ENCODE results near the gene FOXP2.

Gene FOXP2

GRCh38 chr7:114631249-114631822 lies 216.7 kb downstream of the FOXP2 start:
- POLR2A ChIA-PET = no interaction called here

GRCh38 chr7:114639451-114639850 lies 224.8 kb downstream of the FOXP2 start:
- TF ChIP-seq, protein P1, sequence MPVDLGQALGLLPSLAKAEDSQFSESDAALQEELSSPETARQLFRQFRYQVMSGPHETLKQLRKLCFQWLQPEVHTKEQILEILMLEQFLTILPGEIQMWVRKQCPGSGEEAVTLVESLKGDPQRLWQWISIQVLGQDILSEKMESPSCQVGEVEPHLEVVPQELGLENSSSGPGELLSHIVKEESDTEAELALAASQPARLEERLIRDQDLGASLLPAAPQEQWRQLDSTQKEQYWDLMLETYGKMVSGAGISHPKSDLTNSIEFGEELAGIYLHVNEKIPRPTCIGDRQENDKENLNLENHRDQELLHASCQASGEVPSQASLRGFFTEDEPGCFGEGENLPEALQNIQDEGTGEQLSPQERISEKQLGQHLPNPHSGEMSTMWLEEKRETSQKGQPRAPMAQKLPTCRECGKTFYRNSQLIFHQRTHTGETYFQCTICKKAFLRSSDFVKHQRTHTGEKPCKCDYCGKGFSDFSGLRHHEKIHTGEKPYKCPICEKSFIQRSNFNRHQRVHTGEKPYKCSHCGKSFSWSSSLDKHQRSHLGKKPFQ (tag by site-specific recombination; IDR thresholded peaks at IDR 0.05) = no peak
- TF ChIP-seq BCL11A (tag by site-specific recombination; IDR thresholded peaks at IDR 0.05; ENCODE audit: low read depth) (no peak), KLF10 (tag by site-specific recombination; IDR thresholded peaks at IDR 0.05) (no peak), KLF7 (tag by site-specific recombination; IDR thresholded peaks at IDR 0.05; ENCODE audit: borderline replicate concordance) (no peak), ZNF112 (tag by site-specific recombination; IDR thresholded peaks at IDR 0.05) (no peak), ZNF311 (tag by site-specific recombination; IDR thresholded peaks at IDR 0.05; ENCODE audit: borderline replicate concordance) (no peak), GLI2 (tag by site-specific recombination; IDR thresholded peaks at IDR 0.05; ENCODE audit: borderline replicate concordance, low read depth) (no peak), ZNF202 (tag by site-specific recombination; IDR thresholded peaks at IDR 0.05; ENCODE audit: borderline replicate concordance) (no peak), KLF8 (tag by site-specific recombination; IDR thresholded peaks at IDR 0.05) (no peak), ZNF707 (tag by site-specific recombination; IDR thresholded peaks at IDR 0.05) (no peak), IKZF3 (tag by site-specific recombination; IDR thresholded peaks at IDR 0.05) (no peak), ZNF248 (tag by site-specific recombination; IDR thresholded peaks at IDR 0.05) (no peak), ZNF830 (tag by site-specific recombination; IDR thresholded peaks at IDR 0.05; ENCODE audit: low read depth) (no peak), ZFP41 (tag by site-specific recombination; IDR thresholded peaks at IDR 0.05; ENCODE audit: borderline replicate concordance) (no peak), ZNF639 (tag by site-specific recombination; IDR thresholded peaks at IDR 0.05) (no peak), ZNF37A (tag by site-specific recombination; IDR thresholded peaks at IDR 0.05) (no peak), ZNF600 (tag by site-specific recombination; IDR thresholded peaks at IDR 0.05) (no peak), ZNF558 (tag by site-specific recombination; IDR thresholded peaks at IDR 0.05) (no peak)
- TF ChIP-seq, protein P2, sequence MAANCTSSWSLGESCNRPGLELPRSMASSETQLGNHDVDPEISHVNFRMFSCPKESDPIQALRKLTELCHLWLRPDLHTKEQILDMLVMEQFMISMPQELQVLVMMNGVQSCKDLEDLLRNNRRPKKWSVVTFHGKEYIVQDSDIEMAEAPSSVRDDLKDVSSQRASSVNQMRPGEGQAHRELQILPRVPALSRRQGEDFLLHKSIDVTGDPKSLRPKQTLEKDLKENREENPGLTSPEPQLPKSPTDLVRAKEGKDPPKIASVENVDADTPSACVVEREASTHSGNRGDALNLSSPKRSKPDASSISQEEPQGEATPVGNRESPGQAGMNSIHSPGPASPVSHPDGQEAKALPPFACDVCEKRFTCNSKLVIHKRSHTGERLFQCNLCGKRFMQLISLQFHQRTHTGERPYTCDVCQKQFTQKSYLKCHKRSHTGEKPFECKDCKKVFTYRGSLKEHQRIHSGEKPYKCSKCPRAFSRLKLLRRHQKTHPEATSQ (tag by site-specific recombination; IDR thresholded peaks at IDR 0.05) = no peak
- Histone ChIP-seq H3K4me1 (ENCODE audit: control insufficient read depth, insufficient read depth, low read length) (no peaks in the 10 kb centered on the region), H3K36me3 (ENCODE audit: control insufficient read depth in 2 of 2, insufficient read depth in 1 of 2, low read length in 2 of 2) (no peaks in the 10 kb centered on the region), H3K9me3 (ENCODE audit: control insufficient read depth, insufficient read depth, low read depth, low read length) (no peaks in the 10 kb centered on the region), H3K27ac (ENCODE audit: extremely low read depth, low read depth, low read length) (no peak overlapping the region), H3K4me3 (ENCODE audit: low read depth, low read length) (no peak overlapping the region)
- CTCF ChIA-PET = no interaction called here
- POLR2A ChIA-PET = no interaction called here

More at GRCh38 chr7:114631249-114631822, 216.7 kb downstream of the FOXP2 start:
- H3K36me3 ChIP-seq (ENCODE audit: control insufficient read depth in 2 of 2, insufficient read depth in 1 of 2, low read length in 2 of 2) = no peaks in the 10 kb centered on the region; a peak in 1 of 3 replicates
- no peak overlapping the region for H3K4me3 ChIP-seq (ENCODE audit: low read depth, low read length)
- peaks cover 6% of the 10 kb centered on the region; the same call in 1 of the 2 replicates for H3K4me1 ChIP-seq (ENCODE audit: control insufficient read depth, insufficient read depth, low read length)
- no peak for TF ChIP-seq ZNF624 (tag by site-specific recombination; IDR thresholded peaks at IDR 0.05)
- no peak for TF ChIP-seq ZNF423 (tag by site-specific recombination; IDR thresholded peaks at IDR 0.05)
- no peak for TF ChIP-seq ZNF138 (tag by site-specific recombination; IDR thresholded peaks at IDR 0.05; ENCODE audit: borderline replicate concordance)
- no peak for TF ChIP-seq ZNF747 (tag by site-specific recombination; IDR thresholded peaks at IDR 0.05)
- TF ChIP-seq ZNF610 (tag by site-specific recombination; IDR thresholded peaks at IDR 0.05; ENCODE audit: borderline replicate concordance) = no peak
- no peak for TF ChIP-seq KLF7 (tag by site-specific recombination; IDR thresholded peaks at IDR 0.05; ENCODE audit: borderline replicate concordance)
- no peak for TF ChIP-seq ELK4 (IDR thresholded peaks at IDR 0.05; ENCODE audit: borderline replicate concordance, low read depth, low read length)
- no peak for TF ChIP-seq ZNF155 (tag by site-specific recombination; IDR thresholded peaks at IDR 0.05)
- TF ChIP-seq ZNF174 (tag by site-specific recombination; IDR thresholded peaks at IDR 0.05) = no peak
- TF ChIP-seq ZNF776 (tag by site-specific recombination; IDR thresholded peaks at IDR 0.05; ENCODE audit: borderline replicate concordance) = no peak
- TF ChIP-seq, protein P3, sequence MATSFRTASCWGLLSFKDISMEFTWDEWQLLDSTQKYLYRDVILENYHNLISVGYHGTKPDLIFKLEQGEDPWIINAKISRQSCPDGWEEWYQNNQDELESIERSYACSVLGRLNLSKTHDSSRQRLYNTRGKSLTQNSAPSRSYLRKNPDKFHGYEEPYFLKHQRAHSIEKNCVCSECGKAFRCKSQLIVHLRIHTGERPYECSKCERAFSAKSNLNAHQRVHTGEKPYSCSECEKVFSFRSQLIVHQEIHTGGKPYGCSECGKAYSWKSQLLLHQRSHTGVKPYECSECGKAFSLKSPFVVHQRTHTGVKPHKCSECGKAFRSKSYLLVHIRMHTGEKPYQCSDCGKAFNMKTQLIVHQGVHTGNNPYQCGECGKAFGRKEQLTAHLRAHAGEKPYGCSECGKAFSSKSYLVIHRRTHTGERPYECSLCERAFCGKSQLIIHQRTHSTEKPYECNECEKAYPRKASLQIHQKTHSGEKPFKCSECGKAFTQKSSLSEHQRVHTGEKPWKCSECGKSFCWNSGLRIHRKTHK (tag by site-specific recombination; IDR thresholded peaks at IDR 0.05) = no peak
- no peak for TF ChIP-seq ZNF560 (tag by site-specific recombination; IDR thresholded peaks at IDR 0.05; ENCODE audit: borderline replicate concordance)
- CTCF ChIA-PET = no interaction called here
- H3K27ac ChIP-seq (ENCODE audit: extremely low read depth, low read depth, low read length) = no peak overlapping the region
- H3K9me3 ChIP-seq (ENCODE audit: control insufficient read depth, insufficient read depth, low read depth, low read length) = no peaks in the 10 kb centered on the region

All from HEK293 (cell line).